K562 treated with DMSO at 1 percent for 12 hours (cell line): ENCODE data around the gene ETDB. TPM values are rescaled to one million over a fixed set of nuclear protein-coding genes. Genes with fewer than 3 reads are reported as not detected.

Source experiments
- total RNA-seq: library from RNA; unstranded; fragments of 300-600 nt; gene quantifications from 2 replicates; pipeline ENCODE4 v1.2.3, GENCODE V29; 2022; ENCODE audit not compliant: insufficient read depth

Gene ETDB
- total RNA-seq, result not detected in 2 replicates

DNA sequence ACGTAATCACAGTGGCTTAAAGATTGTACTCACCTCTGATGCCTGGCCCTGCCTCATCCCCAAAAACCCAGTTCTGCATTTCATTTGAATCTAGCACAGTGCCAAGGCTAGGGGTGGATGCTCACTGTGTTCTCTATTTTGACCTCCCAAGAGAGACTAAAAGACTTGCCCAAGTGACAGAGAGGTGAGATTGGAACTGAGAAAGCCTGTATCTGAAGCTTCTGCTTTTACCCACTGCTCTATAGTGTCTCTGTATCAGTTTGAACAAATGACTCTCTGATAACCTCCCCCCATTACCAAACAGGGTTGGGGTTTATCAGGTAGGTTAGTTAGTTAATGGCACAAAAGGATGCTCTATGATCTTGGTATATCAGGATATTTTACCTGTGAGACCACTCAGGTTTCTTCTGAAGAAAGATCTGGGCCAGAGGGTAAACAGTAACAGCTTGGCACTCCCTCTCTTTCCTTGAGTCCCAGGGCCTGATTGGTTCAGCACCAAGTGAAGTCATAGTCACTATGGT, at the start of gene ETDB:
Gene ETDB (minus strand): TSS at position 471 of the 521 bp plus-strand sequence. CDS start 1,265 bp downstream, outside the sequence.

Other genes starting within 250 kb of the ETDB start
- 8.5 and 25.7 TPM in 2 replicates for gene MOSPD1, start 205.3 kb downstream of the ETDB start, total RNA-seq
- gene SMIM10, start 129.5 kb downstream of the ETDB start, total RNA-seq, result 7.2 and 12.4 TPM in 2 replicates
- gene RTL8B, start 98.0 kb downstream of the ETDB start, total RNA-seq, result 0.74 TPM in 1 of 2 replicates, not detected in the other
- gene RTL8C, start 88.2 kb downstream of the ETDB start, total RNA-seq, result 115 and 119 TPM in 2 replicates
- 127 and 144 TPM in 2 replicates for gene RTL8A, start 68.4 kb downstream of the ETDB start, total RNA-seq
- gene SMIM10L2B, start 21.8 kb downstream of the ETDB start, total RNA-seq, result not detected in 2 replicates
- 31.4 and 36.1 TPM in 2 replicates for gene CT55, start 50.9 kb upstream of the ETDB start, total RNA-seq
- gene ETDA, start 131.5 kb upstream of the ETDB start, total RNA-seq, result not detected in 2 replicates
- not detected in 2 replicates for gene ETDC, start 189.0 kb upstream of the ETDB start, total RNA-seq
- 2.8 and 6.4 TPM in 2 replicates for gene ZNF75D, start 223.6 kb upstream of the ETDB start, total RNA-seq
- 0.88 and 1.9 TPM in 2 replicates for gene ZNF449, start 224.3 kb upstream of the ETDB start, total RNA-seq